HepG2 (cell line): Measurements from ENCODE around the gene SRCIN1. TPM values are rescaled to one million over a fixed set of nuclear protein-coding genes. Genes with fewer than 3 reads are reported as not detected.
A peak's percentile ranks its signal among the peaks of the same experiment; 100 is the strongest.

Source experiments
- ATAD3A ChIP-seq: sonication (generic); formaldehyde crosslinking; IDR thresholded peaks from 2 replicates; pipeline ENCODE4 v1.4.0; 2020; ENCODE audit warnings: missing genetic modification reagents
- FOSL1 ChIP-seq: sonication (generic); formaldehyde crosslinking; IDR thresholded peaks from 2 replicates; pipeline ENCODE4 v1.9.0; 2021; ENCODE audit warnings: missing genetic modification reagents, borderline replicate concordance
- GABPB1 ChIP-seq: IDR thresholded peaks from 2 replicates; pipeline ENCODE4 v1.6.1; 2016; ENCODE audit warnings: mild to moderate bottlenecking, missing genetic modification reagents, moderate library complexity, missing compliant biosample characterization
- GLI4 ChIP-seq: sonication (generic); formaldehyde crosslinking; IDR thresholded peaks from 2 replicates; pipeline ENCODE4 v1.5.1; 2020; ENCODE audit warnings: missing genetic modification reagents, mild to moderate bottlenecking, moderate library complexity, borderline replicate concordance
- HBP1 ChIP-seq: IDR thresholded peaks from 2 replicates; pipeline ENCODE4 v1.6.1; 2016; ENCODE audit warnings: low read depth, control low read depth
- HNRNPL ChIP-seq: fragments of 200-400 bp; formaldehyde crosslinking; IDR thresholded peaks from 2 replicates; pipeline ENCODE4 v1.6.1; 2017; ENCODE audit warnings: mild to moderate bottlenecking, low read depth, low read length
- KDM4B ChIP-seq: sonication (generic); formaldehyde crosslinking; IDR thresholded peaks from 2 replicates; pipeline ENCODE4 v1.4.0; 2020; ENCODE audit warnings: missing genetic modification reagents
- NCOR1 ChIP-seq: fragments of 200-600 bp; sonication (generic); IDR thresholded peaks from 2 replicates; pipeline ENCODE4 v1.7.0; 2017; ENCODE audit warnings: antibody characterized with exemption, low read length, borderline replicate concordance
- PRMT3 ChIP-seq: sonication (generic); formaldehyde crosslinking; IDR thresholded peaks from 2 replicates; pipeline ENCODE4 v1.8.1; 2022; ENCODE audit warnings: low read depth, mild to moderate bottlenecking, moderate library complexity, missing genetic modification reagents, borderline replicate concordance
- RAD21 ChIP-seq: fragments of 450-650 bp; formaldehyde crosslinking; IDR thresholded peaks from 2 replicates; pipeline ENCODE4 v1.5.0; 2020; ENCODE audit warnings: mild to moderate bottlenecking
- RCOR2 ChIP-seq: IDR thresholded peaks from 2 replicates; pipeline ENCODE4 v1.6.1; 2016; ENCODE audit warnings: missing biosample characterization, missing genetic modification reagents
- SP2 ChIP-seq: sonication (generic); formaldehyde crosslinking; IDR thresholded peaks from 2 replicates; pipeline ENCODE4 v1.5.1; 2020; ENCODE audit warnings: mild to moderate bottlenecking, missing genetic modification reagents
- SRF ChIP-seq: IDR thresholded peaks from 2 replicates; pipeline ENCODE4 v1.6.1; 2011; ENCODE audit warnings: mild to moderate bottlenecking, low read depth, low read length, moderate library complexity
- TAF15 ChIP-seq: fragments of 200-400 bp; formaldehyde crosslinking; IDR thresholded peaks from one replicate; pipeline ENCODE4 v1.6.1; 2018; ENCODE audit warnings: mild to moderate bottlenecking, low read depth, low read length; ENCODE audit not compliant: poor library complexity, severe bottlenecking
- ZBTB33 ChIP-seq: sonication (generic); formaldehyde crosslinking; IDR thresholded peaks from 2 replicates; pipeline ENCODE4 v1.4.0; 2020; ENCODE audit warnings: missing genetic modification reagents
- ZBTB42 ChIP-seq: sonication (generic); formaldehyde crosslinking; IDR thresholded peaks from 2 replicates; pipeline ENCODE4 v1.5.0; 2020; ENCODE audit warnings: mild to moderate bottlenecking, missing genetic modification reagents
- ZFYVE20 ChIP-seq: sonication (generic); formaldehyde crosslinking; IDR thresholded peaks from 2 replicates; pipeline ENCODE4 v1.8.0; 2023; ENCODE audit warnings: low read depth, mild to moderate bottlenecking, moderate library complexity, missing genetic modification reagents, borderline replicate concordance
- ZNF256 ChIP-seq: sonication (generic); formaldehyde crosslinking; conservative IDR thresholded peaks from 2 replicates; pipeline ENCODE4 v1.4.0; 2020; ENCODE audit warnings: missing genetic modification reagents
- ZNF639 ChIP-seq: conservative IDR thresholded peaks from 2 replicates; pipeline ENCODE4 v1.6.1; 2018; ENCODE audit warnings: missing genetic modification reagents
- ZNF709 ChIP-seq: sonication (generic); formaldehyde crosslinking; IDR thresholded peaks from 2 replicates; pipeline ENCODE4 v1.5.0; 2020; ENCODE audit warnings: mild to moderate bottlenecking, missing genetic modification reagents
- ZNF713 ChIP-seq: sonication (generic); formaldehyde crosslinking; IDR thresholded peaks from 2 replicates; pipeline ENCODE4 v1.4.0; 2020; ENCODE audit warnings: mild to moderate bottlenecking, missing genetic modification reagents
- ZNF800 ChIP-seq: sonication (generic); formaldehyde crosslinking; IDR thresholded peaks from 2 replicates; pipeline ENCODE4 v1.4.0; 2020; ENCODE audit warnings: missing genetic modification reagents
- polyA plus RNA-seq, 8 experiments: library from polyadenylated mRNA; depleted of rRNA in 3 of 8; stranded (reverse) in 7 of 8; unstranded in 1 of 8; fragments of >200 nt; fragmentation: Illumina TruSeq in 4 of 8; extraction: Trizol in 4 of 8; gene quantifications; 2 replicates each; pipeline versions ENCODE4 v1.2.1 to v1.2.3, GENCODE V29; 2011 to 2016; ENCODE audit warnings: low read depth in 4 of 8, missing spikeins in 1 of 8, mixed read lengths in 1 of 8; ENCODE audit not compliant: insufficient read depth in 1 of 8
- total RNA-seq, 5 experiments: library from RNA; depleted of rRNA; stranded (reverse); fragments of >200 nt; fragmentation: Illumina TruSeq; extraction: Trizol; gene quantifications; 2 replicates each; pipeline ENCODE4 v1.2.3, GENCODE V29; 2016; ENCODE audit warnings: low read depth in 1 of 5

Gene SRCIN1
- total and polyA plus RNA-seq, 2 of the 13 experiments (the other 11 are each of a cell fraction or from before 2014, with no cell fraction given): 1.2 to 9.6 TPM

- TF ChIP-seq ZNF713 (CRISPR knock-in tag) (no peak), TAF15 (no peak), SP2 (CRISPR knock-in tag) (no peak), SRF (no peak), KDM4B (CRISPR knock-in tag) (no peak), ZFYVE20 (CRISPR knock-in tag) (no peak), RCOR2 (CRISPR knock-in tag) (no peak), ZNF639 (CRISPR knock-in tag) (no peak), ZNF256 (no peak), HNRNPL (0 out of 2 replicates have a peak, but pooled peaks have one; percentile 52), ZNF709 (CRISPR knock-in tag) (no peak), FOSL1 (CRISPR knock-in tag) (no peak), ZBTB33 (CRISPR knock-in tag) (no peak), NCOR1 (no peak), GABPB1 (CRISPR knock-in tag) (no peak), GLI4 (CRISPR knock-in tag) (no peak), ZNF800 (no peak), ATAD3A (CRISPR knock-in tag) (no peak), ZBTB42 (CRISPR knock-in tag) (no peak), RAD21 (CRISPR knock-in tag) (peak; percentile 70), PRMT3 (CRISPR knock-in tag) (no peak), HBP1 (CRISPR knock-in tag) (no peak)
These were observed 25.8 kb downstream of the SRCIN1 start (continued) for GRCh38 chr17:38579934-38580333.
